Measurements from ENCODE around the gene TRPT1. TPM values are rescaled to one million over a fixed set of nuclear protein-coding genes. Genes with fewer than 3 reads are reported as not detected.

The TRPT1 gene
- total RNA-seq, 1 experiment from 2014 or later = 66.1 TPM

GRCh38 chr11:64259533-64260067, 33.6 kb upstream of the TRPT1 start:
- Histone ChIP-seq H3K27me3 (ENCODE audit: control insufficient read depth, insufficient read depth, low read length) (no peaks in the 10 kb centered on the region), H3K9me3 (ENCODE audit: control insufficient read depth, insufficient read depth, low read depth, low read length) (no peaks in the 10 kb centered on the region), H3K4me3 (ENCODE audit: low read depth in 2 of 2, low read length in 2 of 2) (no peak overlapping the region), H3K36me3 (ENCODE audit: control insufficient read depth, insufficient read depth, low read length) (no peaks in the 10 kb centered on the region; the same call in 1 of the 2 replicates), H3K4me1 (ENCODE audit: control insufficient read depth, insufficient read depth, low read length) (peaks cover 3% of the 10 kb centered on the region; the same call in 1 of the 2 replicates), H3K27ac (ENCODE audit: low read length) (no peak overlapping the region)
- ChIA-PET POLR2A (no interaction called here), CTCF (no interaction called here)
- ATAC-seq = no peak
- BruUV-seq (replicated peaks) = no TSS peak
- no peak for DNase-seq (ENCODE audit: low read depth, low spot score)
- in situ Hi-C loops (cut with HindIII; ENCODE audit: low pct_unique_long_range_greater_than_20kb, low sequenced_read_pairs) = no loop called here
- intact Hi-C loops (cut with micrococcal nuclease; ENCODE audit: unreplicated experiment) = no loop called here
- no peak for TF ChIP-seq CTCF (IDR thresholded peaks at IDR 0.05)
- TF ChIP-seq REST (IDR thresholded peaks at IDR 0.05; ENCODE audit: insufficient read depth in 1 of 2, low read depth in 2 of 2, low read length in 1 of 2) = no peak
- no peak for TF ChIP-seq SIN3A (IDR thresholded peaks at IDR 0.05; ENCODE audit: borderline replicate concordance, insufficient read depth, low read depth, low read length)
- TF ChIP-seq POLR2AphosphoS5 (IDR thresholded peaks at IDR 0.05; ENCODE audit: low read depth, low read length) = no peak
- TF ChIP-seq TCF7L2 (IDR thresholded peaks at IDR 0.05; ENCODE audit: low read depth, low read length) = no peak

- H3K9me3 ChIP-seq (ENCODE audit: control insufficient read depth, insufficient read depth, low read depth, low read length) = no peaks in the 10 kb centered on the region
- no peaks in the 10 kb centered on the region for H3K27me3 ChIP-seq (ENCODE audit: control insufficient read depth, insufficient read depth, low read length)
- TF ChIP-seq CTCF (IDR thresholded peaks at IDR 0.05) = no peak
- TF ChIP-seq TCF7L2 (IDR thresholded peaks at IDR 0.05; ENCODE audit: low read depth, low read length) = no peak
- no peak for TF ChIP-seq POLR2AphosphoS5 (IDR thresholded peaks at IDR 0.05; ENCODE audit: low read depth, low read length)
- no peak for TF ChIP-seq REST (IDR thresholded peaks at IDR 0.05; ENCODE audit: insufficient read depth in 1 of 2, low read depth in 2 of 2, low read length in 1 of 2)
- ATAC-seq (no peak), DNase-seq (ENCODE audit: low read depth, low spot score) (no peak)
- H3K4me1 ChIP-seq (ENCODE audit: control insufficient read depth, insufficient read depth, low read length) = peaks cover 3% of the 10 kb centered on the region; the same call in 1 of the 2 replicates
- no TSS peak for BruUV-seq (replicated peaks)
- ChIA-PET POLR2A (interaction anchor here (0.5 kb wide), 1 partner anchor 149 kb away, joined by 3 read pairs; no protein-coding TSS in a partner anchor), CTCF (no interaction called here)
- intact Hi-C loops (cut with micrococcal nuclease; ENCODE audit: unreplicated experiment) (no loop called here), in situ Hi-C loops (cut with HindIII; ENCODE audit: low pct_unique_long_range_greater_than_20kb, low sequenced_read_pairs) (no loop called here)
- no peak overlapping the region for H3K27ac ChIP-seq (ENCODE audit: low read length)
- no peaks in the 10 kb centered on the region; the same call in 1 of the 2 replicates for H3K36me3 ChIP-seq (ENCODE audit: control insufficient read depth, insufficient read depth, low read length)
- H3K4me3 ChIP-seq (ENCODE audit: low read depth in 2 of 2, low read length in 2 of 2) = no peak overlapping the region
These were observed 33.1 kb upstream of the TRPT1 start for GRCh38 chr11:64258946-64259532.

Measured in Panc1 (cell line).